GM12878 (cell line): ENCODE data around the gene SUN5. TPM values are rescaled to one million over a fixed set of nuclear protein-coding genes. Genes with fewer than 3 reads are reported as not detected.

Experiments used
- ATAC-seq: fragments of 200-7000 bp; cut with Tn5 transposase; 3 replicates; pipeline ENCODE4 v1.9.1; 2020; ENCODE audit warnings: mild to moderate bottlenecking, moderate library complexity
- BruUV-seq: library from RNA; stranded (reverse); fragments of 400-500 nt; replicated peaks from 2 replicates; lab custom pipeline; 2021; lab: Mats Ljungman, UMichigan
- CTCF ChIA-PET: fragments of 300-600 bp; sonication (Branson Sonifier 250); formaldehyde crosslinking; extraction: SDS; loops from one replicate; lab custom pipeline; 2021; ENCODE audit warnings: inconsistent platforms; lab: Yijun Ruan, JAX
- POLR2A ChIA-PET: fragments of 350-600 bp; formaldehyde crosslinking; extraction: SDS; loops from one replicate; lab custom pipeline; 2021; ENCODE audit warnings: inconsistent platforms; lab: Charles Lee
- RAD21 ChIA-PET: fragments of 300-600 bp; sonication (Branson Sonifier 250); formaldehyde crosslinking; loops from one replicate; lab custom pipeline; 2023; ENCODE audit warnings: antibody characterized with exemption; ENCODE audit not compliant: unreplicated experiment; lab: Charles Lee
- SMC1A ChIA-PET: fragments of 300-600 bp; sonication (Branson Sonifier 250); formaldehyde crosslinking; loops from one replicate; lab custom pipeline; 2023; ENCODE audit not compliant: unreplicated experiment, uncharacterized antibody; lab: Charles Lee
- DNase-seq: peaks from one replicate; pipeline ENCODE4 v3.0.0-alpha.2; 2011; ENCODE audit warnings: low read depth, low spot score
- FAIRE-seq: peaks from 3 replicates; lab custom pipeline; 2011; peaks lifted over from hg19 to GRCh38; lab: Jason Lieb, UNC
- H2AFZ ChIP-seq: 2 replicates; pipeline ENCODE4 v1.6.0; 2011; ENCODE audit warnings: low read depth, low read length, control low read depth; ENCODE audit not compliant: control insufficient read depth
- H3K27ac ChIP-seq: 2 replicates; pipeline ENCODE4 v1.5.1; 2011; ENCODE audit warnings: control low read depth; ENCODE audit not compliant: control insufficient read depth, insufficient read depth
- H3K27me3 ChIP-seq, 2 experiments: replicated peaks in 1 of 2; 2 replicates each; pipeline versions ENCODE4 v1.6.0 to v1.6.1; 2011; ENCODE audit warnings: low read length in 1 of 2; ENCODE audit not compliant: control insufficient read depth in 2 of 2, insufficient read depth in 2 of 2
- H3K36me3 ChIP-seq, 2 experiments: 2 replicates each; pipeline ENCODE4 v1.5.1; 2011; ENCODE audit warnings: low read length in 1 of 2; ENCODE audit not compliant: control insufficient read depth in 2 of 2, insufficient read depth in 2 of 2
- H3K4me1 ChIP-seq: 2 replicates; pipeline ENCODE4 v1.6.1; 2011; ENCODE audit warnings: mild to moderate bottlenecking, low read length, moderate library complexity, mixed read lengths; ENCODE audit not compliant: control insufficient read depth, insufficient read depth
- H3K4me2 ChIP-seq: 2 replicates; pipeline ENCODE4 v1.6.0; 2011; ENCODE audit warnings: control low read depth; ENCODE audit not compliant: control insufficient read depth, insufficient read depth
- H3K4me3 ChIP-seq: fragments of 200-600 bp; sonication (generic); 2 replicates; pipeline ENCODE4 v1.5.1; 2016
- H3K79me2 ChIP-seq: 2 replicates; pipeline ENCODE4 v1.6.0; 2011; ENCODE audit warnings: low read length; ENCODE audit not compliant: control insufficient read depth, insufficient read depth
- H3K9ac ChIP-seq: 2 replicates; pipeline ENCODE4 v1.8.0; 2011; ENCODE audit warnings: low read length, control low read depth, mixed read lengths; ENCODE audit not compliant: control insufficient read depth, insufficient read depth
- H3K9me3 ChIP-seq: replicated peaks from 3 replicates; pipeline ENCODE4 v1.5.1; 2011; ENCODE audit warnings: mild to moderate bottlenecking, low read length; ENCODE audit not compliant: control insufficient read depth, insufficient read depth
- H4K20me1 ChIP-seq: 2 replicates; pipeline ENCODE4 v1.6.0; 2011; ENCODE audit not compliant: control insufficient read depth, insufficient read depth
- NBN ChIP-seq: fragments of 450-650 bp; IDR thresholded peaks from 2 replicates; pipeline ENCODE4 v1.6.1; 2016
- NFXL1 ChIP-seq: fragments of 450-650 bp; IDR thresholded peaks from 2 replicates; pipeline ENCODE4 v1.6.1; 2017; ENCODE audit warnings: antibody characterized with exemption, mild to moderate bottlenecking, borderline replicate concordance
- TAF1 ChIP-seq: IDR thresholded peaks from 2 replicates; pipeline ENCODE4 v1.6.1; 2011; ENCODE audit warnings: mild to moderate bottlenecking, low read depth, low read length, borderline replicate concordance
- ZNF622 ChIP-seq: fragments of 450-650 bp; IDR thresholded peaks from 2 replicates; pipeline ENCODE4 v1.6.1; 2017; ENCODE audit warnings: mild to moderate bottlenecking, inconsistent platforms
- WGBS: methylation state at CpG from one replicate; pipeline ENCODE4 v1.1.6; 2016; ENCODE audit warnings: low lambda C conversion rate; ENCODE audit not compliant: insufficient replicate concordance, insufficient coverage; ENCODE audit errors: missing lambda C conversion rate; 5-methylcytosine and 5-hydroxymethylcytosine counted together
- in situ Hi-C: fragments of 300-500 bp; cut with MboI; formaldehyde crosslinking; loops from 9 replicates; pipeline ENCODE4 v1.14.3; 2018; ENCODE audit warnings: mixed read lengths
- intact Hi-C: fragments of 100-400 bp; cut with micrococcal nuclease; formaldehyde crosslinking; loops from one replicate; pipeline ENCODE4 v1.14.2; 2022; ENCODE audit not compliant: unreplicated experiment
- polyA plus RNA-seq, 11 experiments: library from polyadenylated mRNA; depleted of rRNA in 4 of 11; unstranded in 6 of 11; stranded (reverse) in 5 of 11; fragments of >200 nt; fragmentation: Nextera tagmentation in 4 of 11; fragmentation: Illumina TruSeq in 1 of 11; extraction: Ambion mirVana in 4 of 11; extraction: Trizol in 1 of 11; gene quantifications; 1 replicate in 1 of 11; 2 replicates in 10 of 11; pipeline versions ENCODE4 v1.2.1 to v1.2.3, GENCODE V29; 2011 to 2016; ENCODE audit warnings: inconsistent platforms in 2 of 11, missing spikeins in 2 of 11, low read depth in 1 of 11
- total RNA-seq, 4 experiments: library from RNA; depleted of rRNA in 3 of 4; stranded (reverse); fragments of >200 nt in 3 of 4; fragmentation: Illumina TruSeq in 1 of 4; extraction: Trizol in 1 of 4; gene quantifications; 2 replicates each; pipeline versions ENCODE4 v1.2.1 to v1.2.3, GENCODE V29; 2013 to 2021
- TF ChIP-seq, protein P1 (sequence below): fragments of 450-650 bp; formaldehyde crosslinking; IDR thresholded peaks from 2 replicates; pipeline ENCODE4 v1.4.0; 2022; ENCODE audit warnings: mild to moderate bottlenecking, moderate library complexity

Gene SUN5
- total and polyA plus RNA-seq, 10 of the 15 experiments (the other 5 are each of a cell fraction or from before 2014, with no cell fraction given): not detected

DNA sequence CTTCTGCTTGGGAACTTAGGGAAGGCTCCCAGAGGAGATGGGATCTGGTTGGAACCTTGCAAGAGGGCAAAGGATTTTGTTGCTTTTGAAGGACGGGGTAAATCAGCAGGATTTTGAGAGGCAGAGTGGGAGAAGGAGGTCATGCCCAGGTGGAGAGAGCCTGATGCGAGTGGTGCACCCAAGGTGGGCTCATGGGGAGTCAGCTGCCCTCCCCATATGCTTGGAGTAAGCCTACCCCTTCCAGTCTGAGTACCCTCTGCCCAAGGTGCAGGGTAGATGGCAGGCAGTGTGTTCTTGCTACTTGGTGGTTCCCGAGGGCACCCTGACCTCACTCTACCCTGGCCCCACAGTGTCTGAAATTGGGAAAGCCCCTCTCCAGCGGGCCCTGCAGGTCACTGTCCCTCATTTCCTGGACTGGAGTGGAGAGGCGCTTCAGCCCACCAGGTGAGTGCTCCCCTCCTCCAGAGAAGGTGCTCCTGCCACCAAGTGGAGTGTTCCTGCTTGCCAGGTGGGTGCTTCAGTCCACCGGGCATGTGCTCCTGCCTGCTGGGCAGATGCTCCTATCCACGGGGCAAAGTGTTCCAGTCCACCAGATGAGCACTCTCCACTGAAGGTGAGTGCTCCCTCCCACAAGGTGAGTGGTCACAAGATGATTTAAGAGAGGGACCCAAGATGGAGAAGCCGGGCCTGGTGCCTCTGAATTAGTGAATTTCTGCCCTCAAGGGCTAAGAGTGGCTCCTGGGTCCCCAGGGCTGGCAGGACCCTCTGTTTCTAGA lies 6.6 kb upstream of the SUN5 start:
- Histone ChIP-seq H3K36me3 (no peaks in the 10 kb centered on the region), H3K4me1 (no peaks in the 10 kb centered on the region), H3K27me3 (no peaks in the 10 kb centered on the region; a peak in 2 of 4 replicates), H3K4me2 (no peak overlapping the region), H3K27ac (no peak overlapping the region), H3K9ac (no peak overlapping the region), H3K9me3 (no peaks in the 10 kb centered on the region), H3K79me2 (no peaks in the 10 kb centered on the region), H4K20me1 (no peaks in the 10 kb centered on the region), H2AFZ (no peak overlapping the region), H3K4me3 (no peak overlapping the region)
- POLR2A ChIA-PET: no interaction called here
- 30% methylated on average over 8 of the region's 8 CpGs for WGBS
- TF ChIP-seq NBN (no peak), ZNF622 (no peak), NFXL1 (0 out of 2 replicates have a peak, but pooled peaks have one; percentile 60), TAF1 (no peak)
- TF ChIP-seq, protein P1, sequence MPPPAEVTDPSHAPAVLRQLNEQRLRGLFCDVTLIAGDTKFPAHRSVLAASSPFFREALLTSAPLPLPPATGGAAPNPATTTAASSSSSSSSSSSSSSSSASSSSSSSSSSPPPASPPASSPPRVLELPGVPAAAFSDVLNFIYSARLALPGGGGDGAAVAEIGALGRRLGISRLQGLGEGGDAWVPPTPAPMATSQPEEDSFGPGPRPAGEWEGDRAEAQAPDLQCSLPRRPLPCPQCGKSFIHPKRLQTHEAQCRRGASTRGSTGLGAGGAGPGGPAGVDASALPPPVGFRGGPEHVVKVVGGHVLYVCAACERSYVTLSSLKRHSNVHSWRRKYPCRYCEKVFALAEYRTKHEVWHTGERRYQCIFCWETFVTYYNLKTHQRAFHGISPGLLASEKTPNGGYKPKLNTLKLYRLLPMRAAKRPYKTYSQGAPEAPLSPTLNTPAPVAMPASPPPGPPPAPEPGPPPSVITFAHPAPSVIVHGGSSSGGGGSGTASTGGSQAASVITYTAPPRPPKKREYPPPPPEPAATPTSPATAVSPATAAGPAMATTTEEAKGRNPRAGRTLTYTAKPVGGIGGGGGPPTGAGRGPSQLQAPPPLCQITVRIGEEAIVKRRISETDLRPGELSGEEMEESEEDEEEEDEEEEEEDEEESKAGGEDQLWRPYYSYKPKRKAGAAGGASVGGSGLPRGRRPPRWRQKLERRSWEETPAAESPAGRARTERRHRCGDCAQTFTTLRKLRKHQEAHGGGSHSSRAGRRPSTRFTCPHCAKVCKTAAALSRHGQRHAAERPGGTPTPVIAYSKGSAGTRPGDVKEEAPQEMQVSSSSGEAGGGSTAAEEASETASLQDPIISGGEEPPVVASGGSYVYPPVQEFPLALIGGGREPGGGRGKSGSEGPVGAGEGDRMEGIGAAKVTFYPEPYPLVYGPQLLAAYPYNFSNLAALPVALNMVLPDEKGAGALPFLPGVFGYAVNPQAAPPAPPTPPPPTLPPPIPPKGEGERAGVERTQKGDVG (CRISPR knock-in tag): no peak
- ATAC-seq (no peak), FAIRE-seq (no peak), DNase-seq (no peak)
- intact Hi-C loops (no loop called here), in situ Hi-C loops (no loop called here)
- SMC1A ChIA-PET: no interaction called here
- CTCF ChIA-PET: no interaction called here
- RAD21 ChIA-PET: no interaction called here
- BruUV-seq: no TSS peak
